ENCODE measurements around the gene ANKS3.

ANKS3 gene

GRCh38 chr16:4765511-4766474 lies 31.7 kb upstream of the ANKS3 start:
- TF ChIP-seq, protein P1, sequence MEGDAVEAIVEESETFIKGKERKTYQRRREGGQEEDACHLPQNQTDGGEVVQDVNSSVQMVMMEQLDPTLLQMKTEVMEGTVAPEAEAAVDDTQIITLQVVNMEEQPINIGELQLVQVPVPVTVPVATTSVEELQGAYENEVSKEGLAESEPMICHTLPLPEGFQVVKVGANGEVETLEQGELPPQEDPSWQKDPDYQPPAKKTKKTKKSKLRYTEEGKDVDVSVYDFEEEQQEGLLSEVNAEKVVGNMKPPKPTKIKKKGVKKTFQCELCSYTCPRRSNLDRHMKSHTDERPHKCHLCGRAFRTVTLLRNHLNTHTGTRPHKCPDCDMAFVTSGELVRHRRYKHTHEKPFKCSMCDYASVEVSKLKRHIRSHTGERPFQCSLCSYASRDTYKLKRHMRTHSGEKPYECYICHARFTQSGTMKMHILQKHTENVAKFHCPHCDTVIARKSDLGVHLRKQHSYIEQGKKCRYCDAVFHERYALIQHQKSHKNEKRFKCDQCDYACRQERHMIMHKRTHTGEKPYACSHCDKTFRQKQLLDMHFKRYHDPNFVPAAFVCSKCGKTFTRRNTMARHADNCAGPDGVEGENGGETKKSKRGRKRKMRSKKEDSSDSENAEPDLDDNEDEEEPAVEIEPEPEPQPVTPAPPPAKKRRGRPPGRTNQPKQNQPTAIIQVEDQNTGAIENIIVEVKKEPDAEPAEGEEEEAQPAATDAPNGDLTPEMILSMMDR (conservative IDR thresholded peaks at IDR 0.05): no peak
- no peak for TF ChIP-seq ZFX (IDR thresholded peaks at IDR 0.05)
- peak overlapping the region; percentile 91 for H3K27ac ChIP-seq

DNA sequence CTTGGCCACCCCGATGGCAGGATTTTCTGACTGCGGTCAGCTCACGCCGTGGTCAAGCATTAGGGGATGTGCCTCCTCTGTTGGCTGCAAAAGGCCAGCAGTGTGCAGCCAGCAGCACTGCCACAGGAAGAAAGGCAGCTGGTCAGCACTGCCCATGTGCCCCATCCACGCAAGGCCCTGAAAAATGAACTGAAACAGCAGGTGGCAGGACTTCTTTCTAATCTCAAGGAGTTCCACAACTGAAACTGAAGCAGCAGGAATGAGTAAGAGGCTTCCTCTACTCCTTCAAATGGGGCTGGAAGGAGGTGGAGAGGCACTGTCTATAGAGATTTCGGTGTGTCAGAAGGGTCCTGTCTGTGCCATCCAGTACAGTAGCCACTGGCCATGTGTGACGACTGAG lies 29.7 kb upstream of the ANKS3 start:
- TF ChIP-seq, protein P1 (conservative IDR thresholded peaks at IDR 0.05): no peak
- TF ChIP-seq ZFX (IDR thresholded peaks at IDR 0.05): no peak
- no peak overlapping the region for H3K27ac ChIP-seq

DNA sequence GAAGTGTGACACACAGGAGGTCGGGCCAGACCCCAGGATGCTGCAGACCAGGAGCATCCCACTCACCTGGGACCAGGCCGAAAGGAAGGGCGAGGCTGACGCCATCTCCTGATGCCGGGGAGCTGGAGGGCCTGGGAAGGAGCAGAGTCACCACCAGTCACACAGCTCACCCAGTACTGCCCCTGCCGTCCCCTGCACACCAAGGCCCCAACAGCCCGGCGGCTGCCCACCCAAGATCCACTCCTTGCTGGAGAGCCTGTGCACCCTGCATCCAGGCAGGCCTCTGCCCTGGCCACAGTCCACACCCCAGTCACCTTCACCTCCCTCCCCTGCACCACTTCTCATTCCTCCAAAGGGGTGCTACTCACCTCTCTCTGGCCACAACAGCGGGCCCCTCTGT lies 28.1 kb upstream of the ANKS3 start:
- H3K27ac ChIP-seq: no peak overlapping the region
- no peak for TF ChIP-seq ZFX (IDR thresholded peaks at IDR 0.05)
- TF ChIP-seq, protein P1 (conservative IDR thresholded peaks at IDR 0.05): no peak

DNA sequence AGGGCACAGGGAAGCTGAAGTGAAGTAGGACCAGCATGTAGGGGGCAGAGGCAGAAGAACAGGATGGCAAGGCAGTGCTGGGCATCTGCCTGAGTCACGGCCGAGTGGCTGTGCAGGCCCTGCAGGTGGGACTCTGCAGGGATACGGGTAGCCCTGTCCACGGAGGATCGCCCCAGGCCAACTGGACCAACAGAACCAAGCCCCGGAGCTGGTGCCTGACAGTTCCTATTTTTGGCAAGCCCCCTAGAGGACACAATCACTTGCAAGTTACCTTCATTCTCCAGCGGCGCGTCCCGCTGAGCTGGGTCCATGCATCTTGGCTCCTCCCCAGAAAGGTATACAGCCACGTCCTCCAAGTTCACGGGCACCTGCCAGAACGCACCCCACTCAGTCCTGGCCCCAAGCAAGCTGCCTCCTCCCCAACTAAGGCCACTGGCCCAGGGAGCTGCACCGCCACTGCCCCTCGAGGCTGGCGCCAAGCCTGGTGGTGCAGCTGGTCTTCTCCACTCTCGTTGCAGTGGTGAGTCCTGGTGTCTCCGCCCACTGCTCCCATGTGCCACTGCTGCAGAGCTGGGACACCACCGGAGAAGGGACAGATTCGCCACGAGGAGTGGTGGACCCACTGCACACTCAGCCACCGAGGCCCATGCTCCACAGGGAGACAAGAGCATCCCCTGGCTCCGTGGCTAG lies 26.3 kb upstream of the ANKS3 start:
- TF ChIP-seq ZFX (IDR thresholded peaks at IDR 0.05): no peak
- TF ChIP-seq, protein P1 (conservative IDR thresholded peaks at IDR 0.05): no peak
- H3K27ac ChIP-seq: no peak overlapping the region

DNA sequence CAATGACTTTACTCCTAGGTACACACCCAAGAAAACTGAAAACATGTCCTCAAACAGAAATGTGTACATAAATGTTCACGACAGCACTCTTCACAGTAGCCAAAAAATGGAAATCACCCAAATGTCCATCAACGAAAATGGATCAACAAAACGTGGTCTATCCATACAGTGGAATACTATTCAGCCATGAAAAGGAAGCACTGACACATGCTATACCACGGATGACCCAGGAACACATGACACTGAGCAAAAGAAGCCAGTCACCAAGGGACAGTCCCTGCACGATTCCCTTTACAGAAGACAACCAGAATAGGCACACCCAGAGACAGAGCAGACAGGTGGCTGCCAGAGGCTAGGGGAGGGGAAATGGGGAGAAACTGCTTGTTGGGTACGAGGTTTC lies 21.6 kb upstream of the ANKS3 start:
- no peak for TF ChIP-seq ZFX (IDR thresholded peaks at IDR 0.05)
- TF ChIP-seq, protein P1 (conservative IDR thresholded peaks at IDR 0.05): no peak
- no peak overlapping the region for H3K27ac ChIP-seq

DNA sequence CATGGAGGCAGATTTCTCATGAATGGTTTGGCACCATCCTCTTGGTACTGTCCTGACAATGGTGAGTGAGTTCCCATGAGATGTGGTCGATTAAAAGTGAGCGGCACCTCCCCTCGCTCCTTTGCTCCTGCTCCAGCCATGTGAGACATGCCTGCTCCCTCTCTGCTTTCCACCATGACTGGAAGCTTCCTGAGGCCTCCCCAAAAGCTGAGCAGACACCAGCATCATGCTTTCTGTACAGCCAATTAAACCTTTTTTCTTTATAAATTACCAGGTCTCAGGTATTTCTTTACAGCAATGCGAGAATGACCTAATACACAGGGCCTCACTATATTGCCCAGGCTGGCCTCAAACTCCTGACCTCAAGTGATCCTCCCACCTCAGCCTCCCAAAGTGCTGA lies 20.8 kb upstream of the ANKS3 start:
- H3K27ac ChIP-seq: no peak overlapping the region
- no peak for TF ChIP-seq ZFX (IDR thresholded peaks at IDR 0.05)
- TF ChIP-seq, protein P1 (conservative IDR thresholded peaks at IDR 0.05): no peak

DNA sequence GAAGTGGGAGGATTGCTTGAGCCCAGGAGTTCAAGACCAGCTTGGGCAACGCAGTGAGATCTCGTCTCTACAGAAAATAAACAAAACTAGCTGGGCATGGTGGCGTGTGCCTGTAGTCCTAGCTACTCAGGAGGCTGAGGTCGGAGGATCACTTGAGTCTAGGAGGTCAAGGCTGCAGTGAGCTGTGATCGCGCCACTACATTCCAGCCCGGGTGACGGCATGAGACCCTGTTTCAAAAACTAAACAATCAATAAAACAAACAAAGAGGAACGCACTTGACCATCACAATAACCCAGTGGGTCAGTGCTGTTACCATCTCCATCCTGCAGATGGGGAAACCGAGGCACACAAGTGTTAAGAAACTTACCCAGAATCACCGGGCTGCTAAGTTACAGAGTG lies 19.2 kb upstream of the ANKS3 start:
- TF ChIP-seq ZFX (IDR thresholded peaks at IDR 0.05): no peak
- TF ChIP-seq, protein P1 (conservative IDR thresholded peaks at IDR 0.05): no peak
- H3K27ac ChIP-seq: no peak overlapping the region

All from C4-2B (cell line).